SK-N-SH treated with all-trans-retinoic acid at 6 μM for 48 hours (cell line): Measurements from ENCODE around the gene C18orf63.
"Not testable (repeated sequence)": the region's sequence is repeated elsewhere in the genome, so short reads cannot be mapped to it uniquely, and the experiment has no call there.

ENCODE experiments used
- ATAC-seq: fragments of 200-7000 bp; cut with Tn5 transposase; 3 replicates; pipeline ENCODE4 v1.9.1; 2020; ENCODE audit warnings: mild to moderate bottlenecking, moderate library complexity
- ARNTL ChIP-seq: fragments of 450-650 bp; formaldehyde crosslinking; IDR thresholded peaks from 2 replicates; pipeline ENCODE4 v1.5.0; 2020; ENCODE audit warnings: low read depth, mild to moderate bottlenecking, moderate library complexity, borderline replicate concordance
- BACH2 ChIP-seq: fragments of 250-450 bp; sonication (Bioruptor Pico); IDR thresholded peaks from 2 replicates; pipeline ENCODE4 v1.9.0; 2021; ENCODE audit warnings: mild to moderate bottlenecking, borderline replicate concordance
- CSDC2 ChIP-seq: fragments of 250-450 bp; sonication (Bioruptor Pico); IDR thresholded peaks from 2 replicates; pipeline ENCODE4 v1.5.0; 2020; ENCODE audit warnings: mild to moderate bottlenecking, moderate library complexity
- ESRRG ChIP-seq: fragments of 250-450 bp; sonication (Bioruptor Pico); IDR thresholded peaks from 2 replicates; pipeline ENCODE4 v1.6.1; 2021; ENCODE audit warnings: mild to moderate bottlenecking
- ISL1 ChIP-seq: fragments of 250-450 bp; sonication (Bioruptor Pico); IDR thresholded peaks from 2 replicates; pipeline ENCODE4 v2.1.2; 2022; ENCODE audit warnings: mild to moderate bottlenecking, moderate library complexity
- OSR1 ChIP-seq: fragments of 250-450 bp; sonication (Bioruptor Pico); IDR thresholded peaks from 2 replicates; pipeline ENCODE4 v1.8.0; 2022; ENCODE audit warnings: moderate library complexity, mild to moderate bottlenecking, inconsistent platforms
- PPARA ChIP-seq: fragments of 250-450 bp; sonication (Bioruptor Pico); IDR thresholded peaks from 2 replicates; pipeline ENCODE4 v1.5.0; 2020; ENCODE audit warnings: mild to moderate bottlenecking, borderline replicate concordance
- RARB ChIP-seq: fragments of 250-450 bp; sonication (Bioruptor Pico); IDR thresholded peaks from 2 replicates; pipeline ENCODE4 v1.8.0; 2021; ENCODE audit warnings: mild to moderate bottlenecking, moderate library complexity
- SNAI2 ChIP-seq: fragments of 250-450 bp; sonication (Bioruptor Pico); IDR thresholded peaks from 2 replicates; pipeline ENCODE4 v1.5.0; 2020; ENCODE audit warnings: mild to moderate bottlenecking, moderate library complexity
- TCF4 ChIP-seq: fragments of 250-450 bp; sonication (Bioruptor Pico); IDR thresholded peaks from 2 replicates; pipeline ENCODE4 v1.8.0; 2021; ENCODE audit warnings: mild to moderate bottlenecking, moderate library complexity, borderline replicate concordance
- TOX ChIP-seq: fragments of 250-450 bp; sonication (Bioruptor Pico); IDR thresholded peaks from 2 replicates; pipeline ENCODE4 v1.8.0; 2021; ENCODE audit warnings: mild to moderate bottlenecking, moderate library complexity, borderline replicate concordance
- ZC3H10 ChIP-seq: fragments of 250-450 bp; sonication (Bioruptor Pico); IDR thresholded peaks from 2 replicates; pipeline ENCODE4 v1.5.1; 2021; ENCODE audit warnings: mild to moderate bottlenecking, moderate library complexity
- ZFP3 ChIP-seq: fragments of 250-450 bp; sonication (Bioruptor Pico); IDR thresholded peaks from 2 replicates; pipeline ENCODE4 v1.5.0; 2020; ENCODE audit warnings: mild to moderate bottlenecking, moderate library complexity
- ZFP30 ChIP-seq: fragments of 450-650 bp; formaldehyde crosslinking; IDR thresholded peaks from 2 replicates; pipeline ENCODE4 v1.5.0; 2022; ENCODE audit warnings: mild to moderate bottlenecking, moderate library complexity
- ZNF565 ChIP-seq: fragments of 450-650 bp; formaldehyde crosslinking; conservative IDR thresholded peaks from 2 replicates; pipeline ENCODE4 v1.5.0; 2020; ENCODE audit warnings: low read depth, mild to moderate bottlenecking, moderate library complexity
- ZNF70 ChIP-seq: fragments of 450-650 bp; formaldehyde crosslinking; IDR thresholded peaks from 2 replicates; pipeline ENCODE4 v1.5.0; 2020; ENCODE audit warnings: mild to moderate bottlenecking, moderate library complexity
- ZNF8 ChIP-seq: fragments of 450-650 bp; formaldehyde crosslinking; IDR thresholded peaks from 2 replicates; pipeline ENCODE4 v1.5.0; 2020; ENCODE audit warnings: mild to moderate bottlenecking, moderate library complexity
- TF ChIP-seq, protein P1 (sequence below): fragments of 250-450 bp; sonication (Bioruptor Pico); IDR thresholded peaks from 2 replicates; pipeline ENCODE4 v1.8.0; 2021; ENCODE audit warnings: low read depth, mild to moderate bottlenecking, moderate library complexity, borderline replicate concordance
- TF ChIP-seq, protein P2 (sequence below): fragments of 250-450 bp; sonication (Bioruptor Pico); IDR thresholded peaks from 2 replicates; pipeline ENCODE4 v1.5.0; 2020; ENCODE audit warnings: mild to moderate bottlenecking, moderate library complexity
- TF ChIP-seq, protein P3 (sequence below): fragments of 250-450 bp; sonication (Bioruptor Pico); IDR thresholded peaks from 2 replicates; pipeline ENCODE4 v1.5.1; 2020; ENCODE audit warnings: low read depth, mild to moderate bottlenecking, moderate library complexity
- TF ChIP-seq, protein P4 (sequence below): fragments of 250-450 bp; sonication (Bioruptor Pico); IDR thresholded peaks from 2 replicates; pipeline ENCODE4 v1.8.0; 2020; ENCODE audit warnings: mild to moderate bottlenecking, moderate library complexity, borderline replicate concordance

C18orf63 gene

DNA sequence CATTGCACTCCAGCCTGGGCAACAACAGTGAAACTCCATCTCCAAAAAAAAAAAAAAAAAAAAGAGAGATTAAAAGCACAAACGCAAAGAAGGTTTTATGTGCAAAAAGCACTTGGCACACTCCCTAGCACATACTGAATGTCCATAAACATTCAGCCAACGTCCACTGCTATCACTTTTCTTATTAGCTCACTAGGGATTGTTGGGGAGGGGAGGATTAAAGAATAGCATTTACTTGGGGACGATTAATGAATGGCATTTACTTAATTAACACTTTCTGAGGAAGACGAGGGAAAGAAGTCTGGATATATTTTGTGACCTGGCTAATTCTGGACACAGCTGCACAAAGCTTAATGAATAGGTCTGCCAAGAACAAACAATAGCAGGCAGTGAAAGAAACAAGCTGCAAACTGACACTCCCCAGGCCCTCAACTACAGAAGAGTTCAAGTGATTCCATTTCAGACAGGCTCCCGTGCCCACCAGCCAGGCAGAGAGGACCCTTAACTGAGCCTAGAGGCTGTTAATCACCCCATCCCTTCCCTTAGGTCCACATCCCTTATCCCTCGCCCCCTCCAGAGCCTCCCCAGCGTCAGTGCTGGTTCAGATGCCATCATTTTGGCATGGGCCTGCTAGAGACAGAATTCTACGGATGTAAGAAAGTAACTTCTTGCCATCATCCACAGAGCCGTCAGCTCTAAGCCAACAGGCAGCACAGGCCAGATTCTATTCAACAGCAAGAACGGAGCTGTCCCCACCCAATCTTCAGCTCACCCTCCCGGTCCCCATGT, 31.3 kb upstream of the C18orf63 start:
- no peak for TF ChIP-seq RARB (CRISPR knock-in tag)
- ATAC-seq = no peak

DNA sequence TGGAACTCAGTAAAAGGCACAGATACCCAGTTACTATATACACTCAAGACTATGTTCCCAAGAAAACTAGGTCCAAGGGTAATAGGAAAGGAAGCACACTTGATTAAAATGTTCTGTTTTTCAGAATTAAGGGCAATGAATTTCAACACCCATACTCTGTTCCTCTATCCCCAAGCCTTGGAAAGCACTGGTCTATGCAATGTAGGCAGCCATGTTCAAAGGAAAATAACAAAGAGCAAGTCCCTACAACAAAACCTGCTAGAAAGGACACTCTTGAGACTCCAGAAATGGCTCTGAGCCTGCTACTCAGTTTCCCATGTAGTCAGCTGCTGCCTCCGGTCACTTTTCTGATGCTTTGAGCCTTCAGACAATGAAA, 30.7 kb upstream of the C18orf63 start:
- no peak for TF ChIP-seq BACH2 (CRISPR knock-in tag)
- no peak for TF ChIP-seq PPARA (CRISPR knock-in tag)
- TF ChIP-seq SNAI2 (CRISPR knock-in tag) = no peak
- no peak for TF ChIP-seq ARNTL (CRISPR knock-in tag)
- TF ChIP-seq ESRRG (CRISPR knock-in tag) = no peak
- TF ChIP-seq, protein P1, sequence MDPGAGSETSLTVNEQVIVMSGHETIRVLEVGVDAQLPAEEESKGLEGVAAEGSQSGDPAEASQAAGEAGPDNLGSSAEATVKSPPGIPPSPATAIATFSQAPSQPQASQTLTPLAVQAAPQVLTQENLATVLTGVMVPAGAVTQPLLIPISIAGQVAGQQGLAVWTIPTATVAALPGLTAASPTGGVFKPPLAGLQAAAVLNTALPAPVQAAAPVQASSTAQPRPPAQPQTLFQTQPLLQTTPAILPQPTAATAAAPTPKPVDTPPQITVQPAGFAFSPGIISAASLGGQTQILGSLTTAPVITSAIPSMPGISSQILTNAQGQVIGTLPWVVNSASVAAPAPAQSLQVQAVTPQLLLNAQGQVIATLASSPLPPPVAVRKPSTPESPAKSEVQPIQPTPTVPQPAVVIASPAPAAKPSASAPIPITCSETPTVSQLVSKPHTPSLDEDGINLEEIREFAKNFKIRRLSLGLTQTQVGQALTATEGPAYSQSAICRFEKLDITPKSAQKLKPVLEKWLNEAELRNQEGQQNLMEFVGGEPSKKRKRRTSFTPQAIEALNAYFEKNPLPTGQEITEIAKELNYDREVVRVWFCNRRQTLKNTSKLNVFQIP (CRISPR knock-in tag) = no peak
- TF ChIP-seq RARB (CRISPR knock-in tag) = no peak
- TF ChIP-seq ISL1 (CRISPR knock-in tag) = no peak
- TF ChIP-seq, protein P2, sequence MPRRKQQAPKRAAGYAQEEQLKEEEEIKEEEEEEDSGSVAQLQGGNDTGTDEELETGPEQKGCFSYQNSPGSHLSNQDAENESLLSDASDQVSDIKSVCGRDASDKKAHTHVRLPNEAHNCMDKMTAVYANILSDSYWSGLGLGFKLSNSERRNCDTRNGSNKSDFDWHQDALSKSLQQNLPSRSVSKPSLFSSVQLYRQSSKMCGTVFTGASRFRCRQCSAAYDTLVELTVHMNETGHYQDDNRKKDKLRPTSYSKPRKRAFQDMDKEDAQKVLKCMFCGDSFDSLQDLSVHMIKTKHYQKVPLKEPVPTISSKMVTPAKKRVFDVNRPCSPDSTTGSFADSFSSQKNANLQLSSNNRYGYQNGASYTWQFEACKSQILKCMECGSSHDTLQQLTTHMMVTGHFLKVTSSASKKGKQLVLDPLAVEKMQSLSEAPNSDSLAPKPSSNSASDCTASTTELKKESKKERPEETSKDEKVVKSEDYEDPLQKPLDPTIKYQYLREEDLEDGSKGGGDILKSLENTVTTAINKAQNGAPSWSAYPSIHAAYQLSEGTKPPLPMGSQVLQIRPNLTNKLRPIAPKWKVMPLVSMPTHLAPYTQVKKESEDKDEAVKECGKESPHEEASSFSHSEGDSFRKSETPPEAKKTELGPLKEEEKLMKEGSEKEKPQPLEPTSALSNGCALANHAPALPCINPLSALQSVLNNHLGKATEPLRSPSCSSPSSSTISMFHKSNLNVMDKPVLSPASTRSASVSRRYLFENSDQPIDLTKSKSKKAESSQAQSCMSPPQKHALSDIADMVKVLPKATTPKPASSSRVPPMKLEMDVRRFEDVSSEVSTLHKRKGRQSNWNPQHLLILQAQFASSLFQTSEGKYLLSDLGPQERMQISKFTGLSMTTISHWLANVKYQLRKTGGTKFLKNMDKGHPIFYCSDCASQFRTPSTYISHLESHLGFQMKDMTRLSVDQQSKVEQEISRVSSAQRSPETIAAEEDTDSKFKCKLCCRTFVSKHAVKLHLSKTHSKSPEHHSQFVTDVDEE (CRISPR knock-in tag) = no peak
- ATAC-seq = no peak

DNA sequence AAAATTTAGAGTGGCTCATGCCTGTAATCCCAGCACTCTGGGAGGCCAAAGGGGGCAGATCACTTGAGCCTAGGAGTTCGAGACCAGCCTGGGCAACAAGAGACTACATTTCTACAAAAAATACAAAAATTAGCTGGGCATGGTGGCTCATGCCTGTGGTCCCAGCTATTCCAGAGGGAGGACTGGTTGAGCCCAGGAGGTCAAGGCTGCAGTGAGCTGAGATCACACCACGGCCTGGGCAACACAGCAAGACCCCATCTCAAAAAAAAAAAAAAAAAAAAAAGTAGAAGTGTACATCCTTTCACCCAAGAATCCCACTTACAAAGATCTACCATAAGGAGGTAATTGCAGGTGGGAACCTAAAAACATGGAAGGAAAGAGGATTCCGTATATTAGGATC, 30.1 kb upstream of the C18orf63 start:
- not testable (repeated sequence) for ATAC-seq

DNA sequence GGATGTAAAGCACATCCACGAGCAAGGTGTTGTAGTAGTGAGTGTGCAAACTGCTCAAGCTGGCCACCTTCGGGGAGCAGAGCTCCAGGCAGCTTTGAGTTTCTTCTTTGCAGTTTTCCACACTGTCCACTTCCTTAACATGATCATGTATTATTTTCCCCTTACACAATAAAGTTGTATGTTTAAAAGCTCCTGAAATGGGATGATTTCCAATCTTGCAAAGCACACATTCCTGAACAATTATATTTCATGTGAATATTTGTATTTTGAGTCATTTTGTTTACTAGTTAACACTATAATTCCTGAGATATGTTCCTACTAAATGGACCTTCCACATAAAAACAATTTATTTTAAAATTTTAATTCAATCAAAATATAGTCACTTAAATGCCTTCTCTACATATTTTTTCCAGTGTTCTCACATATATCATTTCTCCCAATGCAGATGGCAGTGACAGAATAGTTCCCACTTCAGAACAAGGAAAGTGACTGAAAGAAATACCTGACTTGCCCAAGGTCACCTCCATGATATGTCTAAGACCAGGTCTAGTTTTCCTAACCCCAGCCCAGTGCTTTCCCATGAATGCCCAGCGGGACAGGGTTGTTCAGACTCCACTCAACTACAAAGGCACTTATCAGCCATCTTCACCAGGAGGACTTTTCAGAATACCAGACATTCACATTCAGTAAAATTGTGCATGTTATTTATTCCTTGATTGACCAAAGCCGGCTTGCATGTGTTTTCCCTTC, 29.4 kb upstream of the C18orf63 start:
- TF ChIP-seq, protein P2 (CRISPR knock-in tag) = no peak
- TF ChIP-seq CSDC2 (CRISPR knock-in tag) (no peak), ZNF8 (no peak), TOX (no peak), ZFP3 (CRISPR knock-in tag) (no peak), ZC3H10 (CRISPR knock-in tag) (no peak), PPARA (CRISPR knock-in tag) (no peak), BACH2 (CRISPR knock-in tag) (no peak), RARB (CRISPR knock-in tag) (no peak), ISL1 (CRISPR knock-in tag) (no peak), ESRRG (CRISPR knock-in tag) (no peak), SNAI2 (CRISPR knock-in tag) (no peak), ZNF70 (CRISPR knock-in tag) (no peak), ZFP30 (CRISPR knock-in tag) (no peak), TCF4 (CRISPR knock-in tag) (no peak), ZNF565 (CRISPR knock-in tag) (no peak), OSR1 (CRISPR knock-in tag) (no peak)
- TF ChIP-seq, protein P3, sequence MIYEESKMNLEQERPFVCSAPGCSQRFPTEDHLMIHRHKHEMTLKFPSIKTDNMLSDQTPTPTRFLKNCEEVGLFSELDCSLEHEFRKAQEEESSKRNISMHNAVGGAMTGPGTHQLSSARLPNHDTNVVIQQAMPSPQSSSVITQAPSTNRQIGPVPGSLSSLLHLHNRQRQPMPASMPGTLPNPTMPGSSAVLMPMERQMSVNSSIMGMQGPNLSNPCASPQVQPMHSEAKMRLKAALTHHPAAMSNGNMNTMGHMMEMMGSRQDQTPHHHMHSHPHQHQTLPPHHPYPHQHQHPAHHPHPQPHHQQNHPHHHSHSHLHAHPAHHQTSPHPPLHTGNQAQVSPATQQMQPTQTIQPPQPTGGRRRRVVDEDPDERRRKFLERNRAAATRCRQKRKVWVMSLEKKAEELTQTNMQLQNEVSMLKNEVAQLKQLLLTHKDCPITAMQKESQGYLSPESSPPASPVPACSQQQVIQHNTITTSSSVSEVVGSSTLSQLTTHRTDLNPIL (CRISPR knock-in tag) = no peak
- TF ChIP-seq, protein P4, sequence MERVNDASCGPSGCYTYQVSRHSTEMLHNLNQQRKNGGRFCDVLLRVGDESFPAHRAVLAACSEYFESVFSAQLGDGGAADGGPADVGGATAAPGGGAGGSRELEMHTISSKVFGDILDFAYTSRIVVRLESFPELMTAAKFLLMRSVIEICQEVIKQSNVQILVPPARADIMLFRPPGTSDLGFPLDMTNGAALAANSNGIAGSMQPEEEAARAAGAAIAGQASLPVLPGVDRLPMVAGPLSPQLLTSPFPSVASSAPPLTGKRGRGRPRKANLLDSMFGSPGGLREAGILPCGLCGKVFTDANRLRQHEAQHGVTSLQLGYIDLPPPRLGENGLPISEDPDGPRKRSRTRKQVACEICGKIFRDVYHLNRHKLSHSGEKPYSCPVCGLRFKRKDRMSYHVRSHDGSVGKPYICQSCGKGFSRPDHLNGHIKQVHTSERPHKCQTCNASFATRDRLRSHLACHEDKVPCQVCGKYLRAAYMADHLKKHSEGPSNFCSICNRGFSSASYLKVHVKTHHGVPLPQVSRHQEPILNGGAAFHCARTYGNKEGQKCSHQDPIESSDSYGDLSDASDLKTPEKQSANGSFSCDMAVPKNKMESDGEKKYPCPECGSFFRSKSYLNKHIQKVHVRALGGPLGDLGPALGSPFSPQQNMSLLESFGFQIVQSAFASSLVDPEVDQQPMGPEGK = no peak
- TF ChIP-seq, protein P1 (CRISPR knock-in tag) = no peak
- no peak for ATAC-seq
